Fibroblast of lung (primary cell): ENCODE results near the gene NLRC3. TPM values are rescaled to one million over a fixed set of nuclear protein-coding genes. Genes with fewer than 3 reads are reported as not detected.

Source experiments
- DNase-seq, 2 donors: peaks; one replicate each; pipeline versions ENCODE4 v3.0.0 to v3.0.0-alpha.2; 2010; ENCODE audit warnings: low read depth in 2 of 2
- H2AFZ ChIP-seq: 2 replicates; pipeline ENCODE4 v1.5.1; 2012; ENCODE audit warnings: low read length, control low read depth, inconsistent platforms
- H3K27ac ChIP-seq: 2 replicates; pipeline ENCODE4 v1.5.1; 2011; ENCODE audit warnings: low read length, control low read depth; ENCODE audit not compliant: insufficient read depth
- H3K27me3 ChIP-seq: 2 replicates; pipeline ENCODE4 v1.5.1; 2011; ENCODE audit warnings: mild to moderate bottlenecking, low read length; ENCODE audit not compliant: control insufficient read depth, insufficient read depth
- H3K36me3 ChIP-seq: 2 replicates; pipeline ENCODE4 v1.5.1; 2011; ENCODE audit warnings: low read length; ENCODE audit not compliant: control insufficient read depth, insufficient read depth
- H3K4me1 ChIP-seq: 2 replicates; pipeline ENCODE4 v1.5.1; 2011; ENCODE audit warnings: low read length; ENCODE audit not compliant: control insufficient read depth, insufficient read depth; ENCODE audit errors: extremely low read depth
- H3K4me2 ChIP-seq: 2 replicates; pipeline ENCODE4 v1.5.1; 2011; ENCODE audit warnings: low read length, control low read depth; ENCODE audit not compliant: insufficient read depth; ENCODE audit errors: extremely low read depth
- H3K4me3 ChIP-seq, 4 experiments: fragments of 200-600 bp in 1 of 4; sonication (generic) in 1 of 4; replicated peaks in 1 of 4; 2 replicates each; pipeline ENCODE4 v1.5.1; 2011 to 2016; ENCODE audit warnings: low read length in 4 of 4, low read depth in 3 of 4, mild to moderate bottlenecking in 3 of 4, control low read depth in 2 of 4, inconsistent platforms in 1 of 4, mixed read lengths in 1 of 4; ENCODE audit not compliant: insufficient read depth in 1 of 4; ENCODE audit errors: control extremely low read depth in 1 of 4
- H3K79me2 ChIP-seq: 2 replicates; pipeline ENCODE4 v1.5.1; 2012; ENCODE audit warnings: mild to moderate bottlenecking, low read length, inconsistent platforms; ENCODE audit not compliant: control insufficient read depth, insufficient read depth
- H3K9ac ChIP-seq: 2 replicates; pipeline ENCODE4 v1.5.1; 2011; ENCODE audit warnings: mild to moderate bottlenecking, low read length, control low read depth; ENCODE audit not compliant: insufficient read depth
- H3K9me3 ChIP-seq: 2 replicates; pipeline ENCODE4 v1.5.1; 2012; ENCODE audit warnings: low read depth, low read length; ENCODE audit not compliant: control insufficient read depth, insufficient read depth
- H4K20me1 ChIP-seq: 2 replicates; pipeline ENCODE4 v1.5.1; 2011; ENCODE audit warnings: low read length; ENCODE audit not compliant: control insufficient read depth, insufficient read depth; ENCODE audit errors: extremely low read depth
- EZH2 ChIP-seq: IDR thresholded peaks from 2 replicates; pipeline ENCODE4 v1.5.1; 2012; ENCODE audit warnings: low read length, control low read depth, mild to moderate bottlenecking; ENCODE audit errors: missing control alignments
- polyA plus RNA-seq, 2 donors: library from polyadenylated mRNA; depleted of rRNA in 1 of 2; stranded (reverse) in 1 of 2; unstranded in 1 of 2; fragments of >200 nt; gene quantifications; 2 replicates each; pipeline ENCODE4 v1.2.1, GENCODE V29; 2011 to 2012; ENCODE audit warnings: missing spikeins in 1 of 2
- total RNA-seq: library from RNA; depleted of rRNA; stranded (reverse); fragments of >200 nt; gene quantifications from 2 replicates; pipeline ENCODE4 v1.2.1, GENCODE V29; 2014
- TF ChIP-seq, protein P1 (sequence below), 2 donors: IDR thresholded peaks in 1 of 2; conservative IDR thresholded peaks in 1 of 2; 1 replicate in 1 of 2; 2 replicates in 1 of 2; pipeline ENCODE4 v1.5.1; 2011 to 2012; ENCODE audit warnings: low read length in 2 of 2, control low read depth in 1 of 2, inconsistent platforms in 1 of 2, low read depth in 1 of 2, mild to moderate bottlenecking in 1 of 2

NLRC3 gene
- total and polyA plus RNA-seq, 2 donors (not counting 1 experiment from before 2014, with no cell fraction given) = 0.17 TPM; not detected in 1

DNA sequence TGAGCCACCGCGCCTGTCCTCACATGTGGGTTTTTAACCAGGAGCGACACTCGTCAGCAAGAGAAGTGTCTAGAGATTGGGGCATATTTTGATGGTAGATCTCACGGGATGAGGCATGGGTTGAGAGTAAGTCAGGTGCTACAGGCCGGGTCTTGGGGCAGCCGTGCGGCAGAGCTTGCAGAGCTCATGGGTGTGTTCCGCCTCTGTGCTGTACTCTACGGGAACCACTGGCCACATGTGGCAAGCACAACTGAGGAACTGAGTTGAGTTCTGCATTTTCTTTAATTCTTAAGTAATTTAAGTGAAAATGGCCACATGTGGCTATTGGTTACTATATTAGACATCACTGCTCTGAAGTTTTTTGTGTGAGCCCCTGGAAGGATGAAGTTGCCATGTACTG is 66.8 kb downstream of the NLRC3 start:
- H3K4me3 ChIP-seq = no peak overlapping the region
- no peak overlapping the region for H2AFZ ChIP-seq
- H3K4me2 ChIP-seq = no peak overlapping the region
- H4K20me1 ChIP-seq = no peaks in the 10 kb centered on the region
- H3K79me2 ChIP-seq = no peaks in the 10 kb centered on the region
- H3K9ac ChIP-seq = no peak overlapping the region
- H3K27ac ChIP-seq = no peak overlapping the region
- no peaks in the 10 kb centered on the region for H3K9me3 ChIP-seq
- no peaks in the 10 kb centered on the region for H3K27me3 ChIP-seq
- peaks cover 6% of the 10 kb centered on the region for H3K4me1 ChIP-seq
- H3K36me3 ChIP-seq = peaks cover 6% of the 10 kb centered on the region
- DNase-seq = no peak
- TF ChIP-seq, protein P1, sequence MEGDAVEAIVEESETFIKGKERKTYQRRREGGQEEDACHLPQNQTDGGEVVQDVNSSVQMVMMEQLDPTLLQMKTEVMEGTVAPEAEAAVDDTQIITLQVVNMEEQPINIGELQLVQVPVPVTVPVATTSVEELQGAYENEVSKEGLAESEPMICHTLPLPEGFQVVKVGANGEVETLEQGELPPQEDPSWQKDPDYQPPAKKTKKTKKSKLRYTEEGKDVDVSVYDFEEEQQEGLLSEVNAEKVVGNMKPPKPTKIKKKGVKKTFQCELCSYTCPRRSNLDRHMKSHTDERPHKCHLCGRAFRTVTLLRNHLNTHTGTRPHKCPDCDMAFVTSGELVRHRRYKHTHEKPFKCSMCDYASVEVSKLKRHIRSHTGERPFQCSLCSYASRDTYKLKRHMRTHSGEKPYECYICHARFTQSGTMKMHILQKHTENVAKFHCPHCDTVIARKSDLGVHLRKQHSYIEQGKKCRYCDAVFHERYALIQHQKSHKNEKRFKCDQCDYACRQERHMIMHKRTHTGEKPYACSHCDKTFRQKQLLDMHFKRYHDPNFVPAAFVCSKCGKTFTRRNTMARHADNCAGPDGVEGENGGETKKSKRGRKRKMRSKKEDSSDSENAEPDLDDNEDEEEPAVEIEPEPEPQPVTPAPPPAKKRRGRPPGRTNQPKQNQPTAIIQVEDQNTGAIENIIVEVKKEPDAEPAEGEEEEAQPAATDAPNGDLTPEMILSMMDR (conservative IDR thresholded peaks at IDR 0.05 in 1 of 2, IDR thresholded peaks at IDR 0.05 in 1 of 2; ENCODE audit: low read depth in 1 of 2, low read length in 2 of 2) = no peak
- no peak for TF ChIP-seq EZH2

DNA sequence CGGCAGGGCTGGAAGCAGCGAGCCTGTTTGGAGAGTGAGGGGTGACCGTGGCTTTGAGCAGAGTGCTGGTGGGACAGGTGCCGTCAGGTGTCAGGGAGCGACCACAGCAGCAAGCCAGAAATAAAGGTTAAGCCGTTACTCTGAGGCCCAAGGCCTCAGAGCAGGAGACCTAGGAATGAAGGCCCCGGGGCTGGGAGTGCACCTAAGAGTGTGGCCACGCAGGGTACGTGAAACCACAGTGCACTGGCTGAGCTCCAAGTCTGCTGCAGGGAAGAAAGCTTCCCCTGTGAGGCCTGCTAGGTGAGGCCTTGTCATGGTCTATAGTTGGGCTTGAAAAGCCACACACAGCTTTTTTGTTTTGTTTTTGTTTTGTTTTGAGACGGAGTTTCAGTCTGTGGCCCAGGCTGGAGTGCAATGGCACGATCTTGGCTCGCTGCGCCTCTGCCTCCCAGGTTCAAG is 67.7 kb downstream of the NLRC3 start:
- H3K36me3 ChIP-seq = peaks cover 6% of the 10 kb centered on the region
- TF ChIP-seq EZH2 = no peak
- TF ChIP-seq, protein P1 (conservative IDR thresholded peaks at IDR 0.05 in 1 of 2, IDR thresholded peaks at IDR 0.05 in 1 of 2; ENCODE audit: low read depth in 1 of 2, low read length in 2 of 2) = no peak
- no peaks in the 10 kb centered on the region for H4K20me1 ChIP-seq
- no peak overlapping the region for H2AFZ ChIP-seq
- H3K9ac ChIP-seq = no peak overlapping the region
- H3K79me2 ChIP-seq = no peaks in the 10 kb centered on the region
- no peak overlapping the region for H3K4me3 ChIP-seq
- peaks cover 3% of the 10 kb centered on the region for H3K4me1 ChIP-seq
- H3K9me3 ChIP-seq = no peaks in the 10 kb centered on the region
- no peak for DNase-seq
- H3K4me2 ChIP-seq = no peak overlapping the region
- H3K27ac ChIP-seq = no peak overlapping the region
- no peaks in the 10 kb centered on the region for H3K27me3 ChIP-seq

DNA sequence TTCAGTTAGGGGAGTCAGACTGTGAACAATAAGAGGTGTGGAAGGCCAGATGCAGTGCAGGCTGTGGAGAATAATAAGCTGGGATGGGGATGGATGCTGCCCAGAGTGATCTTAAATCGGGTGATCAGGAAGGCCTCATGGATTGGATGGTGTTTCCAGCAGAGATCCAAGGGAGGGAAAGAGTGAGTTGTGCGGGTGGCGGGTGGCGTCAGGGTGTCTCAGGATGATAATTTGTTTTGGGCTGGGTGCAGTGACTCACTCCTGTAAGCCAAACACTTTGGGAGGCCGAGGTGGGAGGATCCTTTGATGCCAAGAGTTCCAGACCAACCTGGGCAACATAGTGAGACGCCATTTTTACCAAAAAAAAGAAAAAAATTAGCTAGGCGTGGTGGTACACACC is 68.5 kb downstream of the NLRC3 start:
- H3K36me3 ChIP-seq = peaks cover 6% of the 10 kb centered on the region
- TF ChIP-seq, protein P1 (conservative IDR thresholded peaks at IDR 0.05 in 1 of 2, IDR thresholded peaks at IDR 0.05 in 1 of 2; ENCODE audit: low read depth in 1 of 2, low read length in 2 of 2) = no peak
- TF ChIP-seq EZH2 = no peak

More for the DNA sequence above, 68.5 kb downstream of the NLRC3 start:
- Histone ChIP-seq H3K4me1 (no peaks in the 10 kb centered on the region), H2AFZ (no peak overlapping the region), H3K4me3 (no peak overlapping the region), H3K9ac (no peak overlapping the region), H4K20me1 (no peaks in the 10 kb centered on the region), H3K27ac (no peak overlapping the region), H3K4me2 (no peak overlapping the region), H3K9me3 (no peaks in the 10 kb centered on the region), H3K27me3 (no peaks in the 10 kb centered on the region), H3K79me2 (no peaks in the 10 kb centered on the region)
- DNase-seq = no peak
